Gastroesophageal sphincter (tissue), 4 donors: ENCODE measurements around the gene HOXD8. TPM values are rescaled to one million over a fixed set of nuclear protein-coding genes. Genes with fewer than 3 reads are reported as not detected.

Source experiments
- ATAC-seq: fragments of 150-250 bp; one replicate; pipeline ENCODE4 v1.9.1; 2016; ENCODE audit warnings: mild to moderate bottlenecking, moderate library complexity
- H3K27ac ChIP-seq, 4 donors: fragments of 200-600 bp; sonication (generic) in 3 of 4; 1 replicate in 3 of 4; 2 replicates in 1 of 4; pipeline ENCODE4 v1.5.1; 2016 to 2019
- H3K27me3 ChIP-seq: fragments of 200-600 bp; sonication (generic); one replicate; pipeline ENCODE4 v1.5.1; 2019
- H3K36me3 ChIP-seq, 2 donors: fragments of 200-600 bp; sonication (generic); one replicate each; pipeline ENCODE4 v1.5.1; 2019; ENCODE audit warnings: control low read depth in 1 of 2
- H3K4me1 ChIP-seq, 3 donors: fragments of 200-600 bp; sonication (generic); 1 replicate in 2 of 3; 2 replicates in 1 of 3; pipeline ENCODE4 v1.5.1; 2016 to 2019; ENCODE audit warnings: control low read depth in 2 of 3
- H3K4me3 ChIP-seq, 2 donors: fragments of 200-600 bp; sonication (generic); one replicate each; pipeline ENCODE4 v1.5.1; 2019; ENCODE audit warnings: mild to moderate bottlenecking in 1 of 2, moderate library complexity in 1 of 2
- H3K9me3 ChIP-seq, 3 donors: fragments of 200-600 bp; sonication (generic); one replicate each; pipeline ENCODE4 v1.5.1; 2017 to 2019; ENCODE audit warnings: control low read depth in 2 of 3
- CTCF ChIP-seq, 4 experiments: fragments of 200-600 bp in 2 of 4; fragments of 450-650 bp in 2 of 4; sonication (generic) in 1 of 4; IDR thresholded peaks; one replicate each; pipeline ENCODE4 v1.5.1; 2017 to 2019; ENCODE audit warnings: antibody characterized with exemption in 4 of 4, mild to moderate bottlenecking in 2 of 4, moderate library complexity in 2 of 4
- EP300 ChIP-seq: sonication (generic); formaldehyde crosslinking; IDR thresholded peaks from one replicate; pipeline ENCODE4 v1.6.1; 2017; ENCODE audit warnings: antibody characterized with exemption, mild to moderate bottlenecking
- POLR2A ChIP-seq, 2 donors: fragments of 450-650 bp; IDR thresholded peaks; one replicate each; pipeline ENCODE4 v1.6.1; 2017; ENCODE audit warnings: antibody characterized with exemption in 2 of 2, mild to moderate bottlenecking in 2 of 2, moderate library complexity in 1 of 2
- POLR2AphosphoS5 ChIP-seq: sonication (generic); formaldehyde crosslinking; IDR thresholded peaks from one replicate; pipeline ENCODE4 v1.6.1; 2017; ENCODE audit warnings: antibody characterized with exemption
- WGBS, 2 donors: methylation state at CpG; one replicate each; pipeline ENCODE4 v1.1.5; 2018; ENCODE audit warnings: low coverage in 1 of 2; 5-methylcytosine and 5-hydroxymethylcytosine counted together
- total RNA-seq, 4 donors: library from RNA; depleted of rRNA; stranded (reverse); fragments of >200 nt; gene quantifications; one replicate each; pipeline ENCODE4 v1.1.0, GENCODE V29; 2016

The HOXD8 gene
- total RNA-seq, 4 donors from 2014 or later, result 2.3 to 6.9 (median 3.4) TPM

GRCh38 chr2:176158186-176158591 lies 28.7 kb downstream of the HOXD8 start:
- peaks cover 0 to 59% (median 17%) of the 10 kb centered on the region in 3 donors for H3K4me1 ChIP-seq
- TF ChIP-seq EP300, result no peak
- no peak for TF ChIP-seq POLR2AphosphoS5
- TF ChIP-seq POLR2A (IDR thresholded peaks at IDR 0.05), result no peak
- no peak for TF ChIP-seq CTCF (IDR thresholded peaks at IDR 0.05)
- no peaks in the 10 kb centered on the region for H3K9me3 ChIP-seq
- peaks cover 100% of the 10 kb centered on the region for H3K27me3 ChIP-seq
- no peaks in the 10 kb centered on the region for H3K36me3 ChIP-seq
- no peak for ATAC-seq
- H3K4me3 ChIP-seq, result no peak overlapping the region
- 9 to 33% methylated on average over 6 to 15 of the region's 22 CpGs for WGBS, 2 donors
- H3K27ac ChIP-seq, result no peak overlapping the region

- peaks cover 0 to 59% (median 17%) of the 10 kb centered on the region in 3 donors for H3K4me1 ChIP-seq
- H3K36me3 ChIP-seq, result no peaks in the 10 kb centered on the region
- WGBS, 2 donors, result 0 to 16% methylated on average over 5 to 10 of the region's 39 CpGs
- no peak for ATAC-seq
- no peak for TF ChIP-seq EP300
- TF ChIP-seq POLR2A (IDR thresholded peaks at IDR 0.05), result no peak
- TF ChIP-seq POLR2AphosphoS5, result no peak
- TF ChIP-seq CTCF (IDR thresholded peaks at IDR 0.05), result no peak
- no peak overlapping the region for H3K4me3 ChIP-seq
- no peak overlapping the region for H3K27ac ChIP-seq
- H3K9me3 ChIP-seq, result no peaks in the 10 kb centered on the region
- peaks cover 100% of the 10 kb centered on the region for H3K27me3 ChIP-seq
Observed at GRCh38 chr2:176158855-176159662, 29.6 kb downstream of the HOXD8 start.

GRCh38 chr2:176159663-176160250 lies 30.3 kb downstream of the HOXD8 start:
- TF ChIP-seq CTCF (IDR thresholded peaks at IDR 0.05), result no peak
- TF ChIP-seq POLR2AphosphoS5, result no peak
- no peak for TF ChIP-seq POLR2A (IDR thresholded peaks at IDR 0.05)
- no peak for TF ChIP-seq EP300
- 0% methylated on average over 2 of the region's 44 CpGs; no CpG with 5 or more reads in 1 of the 2 donors for WGBS, 2 donors
- H3K4me1 ChIP-seq, result peaks cover 0 to 65% (median 17%) of the 10 kb centered on the region in 3 donors
- peak overlapping the region in 1 of 2 donors; percentile 21 for H3K4me3 ChIP-seq
- peaks cover 100% of the 10 kb centered on the region for H3K27me3 ChIP-seq
- H3K27ac ChIP-seq, result no peak overlapping the region
- H3K36me3 ChIP-seq, result no peaks in the 10 kb centered on the region
- no peak for ATAC-seq
- peaks cover 0 to 5% (median 0%) of the 10 kb centered on the region in 3 donors for H3K9me3 ChIP-seq

- no peak for ATAC-seq
- WGBS, 2 donors, result 40% methylated on average over 2 of the region's 50 CpGs; no CpG with 5 or more reads in 1 of the 2 donors
- Histone ChIP-seq H3K27ac (no peak overlapping the region), H3K4me1 (peaks cover 0 to 71% (median 17%) of the 10 kb centered on the region in 3 donors), H3K27me3 (peaks cover 100% of the 10 kb centered on the region), H3K36me3 (no peaks in the 10 kb centered on the region), H3K9me3 (peaks cover 0 to 5% (median 0%) of the 10 kb centered on the region in 3 donors), H3K4me3 (peak overlapping the region in 1 of 2 donors; percentile 21)
- TF ChIP-seq EP300 (no peak), POLR2AphosphoS5 (no peak), POLR2A (IDR thresholded peaks at IDR 0.05) (no peak), CTCF (IDR thresholded peaks at IDR 0.05) (no peak)
Observed at GRCh38 chr2:176160251-176160985, 30.9 kb downstream of the HOXD8 start.
